Fibroblast of skin of right biceps (primary cell): ENCODE measurements around the gene GPR34.
"Not testable (repeated sequence)": the region's sequence is repeated elsewhere in the genome, so short reads cannot be mapped to it uniquely, and the experiment has no call there.

Experiments
- DNase-seq: peaks from one replicate; pipeline ENCODE4 v3.0.0-alpha.2; 2013

Gene GPR34

GRCh38 chrX:41688835-41689234 is at the start of gene GPR34:
GPR34 (plus strand) TSS chrX:41688973; CDS start chrX:41695634, 6,661 bp downstream.
- DNase-seq = no peak

- not testable (repeated sequence) for DNase-seq
These were observed 42.6 kb upstream of the GPR34 start for GRCh38 chrX:41646201-41646600.

DNA sequence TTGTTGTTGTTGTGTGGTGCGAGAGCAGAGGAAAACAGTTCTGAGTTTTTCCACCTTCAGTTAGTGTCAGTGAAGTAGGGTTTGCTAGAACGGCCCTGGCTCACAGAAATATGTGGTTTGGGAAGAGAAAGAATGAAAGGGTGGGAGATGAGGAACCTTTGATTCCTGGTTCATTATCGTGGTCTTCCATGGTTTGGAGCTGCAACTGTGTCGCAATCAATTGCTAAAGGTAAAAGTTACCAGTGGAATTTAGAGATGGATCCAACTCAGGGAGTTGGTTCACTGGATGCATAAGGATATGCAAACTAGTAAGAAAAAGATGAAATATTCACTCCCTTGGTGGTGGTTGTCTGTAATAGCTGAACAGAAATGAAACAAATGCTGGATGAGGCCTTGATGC is 35.6 kb upstream of the GPR34 start:
- no peak for DNase-seq

- DNase-seq = no peak
These were observed 33.7 kb upstream of the GPR34 start for GRCh38 chrX:41655101-41655500.

- no peak for DNase-seq
These were observed 33.1 kb upstream of the GPR34 start for GRCh38 chrX:41655631-41656030.

DNA sequence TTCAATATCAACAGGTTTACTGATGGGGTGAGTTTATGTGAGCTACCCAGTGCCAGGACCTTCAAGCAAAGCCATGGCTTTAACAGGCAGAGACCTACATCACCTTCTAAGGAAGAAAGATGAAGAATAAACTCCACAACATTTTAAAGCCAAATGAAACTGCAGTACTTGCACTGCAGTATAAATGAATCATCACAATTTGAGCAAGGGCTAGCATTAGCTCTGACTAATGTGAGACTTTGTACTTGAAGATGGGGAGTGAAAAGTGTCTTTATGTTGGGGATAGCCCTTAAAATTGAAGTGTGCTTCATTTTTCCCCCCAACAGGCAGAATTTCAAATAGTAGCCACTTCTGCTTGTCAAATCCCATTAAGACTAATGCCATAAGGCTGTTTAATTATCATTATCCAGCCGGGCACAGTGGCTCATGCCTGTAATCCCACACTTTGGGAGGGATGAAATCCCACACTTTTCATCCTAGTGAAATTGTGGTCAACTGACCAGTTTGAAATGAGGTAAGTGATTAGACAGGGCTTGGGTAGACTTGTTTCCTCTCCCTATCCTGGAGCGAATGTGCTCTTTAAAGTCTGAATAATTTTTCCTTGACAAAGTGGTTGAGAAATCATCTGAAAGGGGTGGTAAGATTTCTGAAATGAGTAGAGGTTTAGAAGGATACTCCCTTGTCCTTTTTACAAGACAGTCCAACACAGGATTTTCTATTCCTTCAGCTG is 27.2 kb upstream of the GPR34 start:
- DNase-seq = peak; percentile 12

DNA sequence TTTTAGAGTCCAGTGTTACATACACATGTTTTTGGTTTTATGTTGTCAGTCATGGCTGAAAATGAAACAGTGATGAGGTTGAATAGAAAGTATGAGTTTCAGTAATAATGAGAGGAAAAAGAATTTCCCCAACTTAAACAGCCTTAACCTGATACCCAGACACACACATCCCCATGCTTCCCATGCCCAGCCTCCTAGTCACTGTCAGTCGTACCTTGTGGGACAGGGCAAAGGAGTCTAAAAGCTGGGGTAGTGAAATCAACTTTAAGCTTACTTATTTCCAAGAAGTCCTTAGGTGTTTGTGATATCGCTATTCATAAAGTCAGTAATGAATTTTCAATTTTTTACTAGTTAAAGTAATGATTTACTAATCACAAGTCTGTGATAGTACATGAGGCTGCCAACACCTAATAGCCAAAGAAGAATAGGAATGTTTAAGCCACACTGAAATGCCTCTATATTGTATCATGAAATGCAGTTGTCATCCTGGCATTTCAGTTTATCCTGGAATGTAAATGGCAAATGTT is 24.3 kb upstream of the GPR34 start:
- DNase-seq = no peak

DNA sequence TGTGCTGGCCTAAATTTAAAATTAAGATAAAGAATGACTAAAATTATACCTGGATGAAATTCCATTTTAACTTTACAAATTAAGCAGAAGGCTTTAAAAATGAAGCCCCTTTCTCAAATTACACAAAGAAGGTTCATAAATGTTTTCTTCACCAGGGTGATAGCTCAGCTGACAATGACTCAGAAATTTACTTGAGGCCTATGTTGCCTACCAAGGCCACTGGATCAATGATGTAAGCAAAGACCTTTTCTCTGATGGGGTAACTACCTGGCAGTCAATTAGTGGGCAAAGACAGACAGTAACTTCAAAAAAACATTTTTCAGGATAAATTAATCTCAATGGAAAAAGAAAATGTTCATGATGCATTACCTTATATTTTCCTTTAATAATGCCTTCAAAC is 23.9 kb upstream of the GPR34 start:
- no peak for DNase-seq

DNA sequence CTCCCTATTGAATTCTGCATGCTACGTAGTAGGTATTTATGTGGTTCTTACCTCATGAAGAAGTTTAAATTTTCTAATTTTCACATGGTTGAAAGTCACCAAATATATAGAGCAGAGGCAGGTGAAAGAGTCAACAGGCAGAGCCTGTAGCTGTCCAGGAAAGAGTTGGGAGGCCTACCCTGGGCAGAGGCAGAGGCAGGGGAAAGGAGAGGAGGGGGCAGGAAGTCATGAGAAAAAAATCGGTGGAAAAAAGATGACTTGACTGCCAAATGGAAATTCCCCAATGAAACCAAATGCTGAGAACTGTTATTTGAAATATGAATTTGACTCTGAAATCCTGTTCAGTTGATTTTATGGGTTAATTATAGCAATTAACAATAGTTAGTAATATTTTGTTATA is 23.1 kb upstream of the GPR34 start:
- no peak for DNase-seq

DNA sequence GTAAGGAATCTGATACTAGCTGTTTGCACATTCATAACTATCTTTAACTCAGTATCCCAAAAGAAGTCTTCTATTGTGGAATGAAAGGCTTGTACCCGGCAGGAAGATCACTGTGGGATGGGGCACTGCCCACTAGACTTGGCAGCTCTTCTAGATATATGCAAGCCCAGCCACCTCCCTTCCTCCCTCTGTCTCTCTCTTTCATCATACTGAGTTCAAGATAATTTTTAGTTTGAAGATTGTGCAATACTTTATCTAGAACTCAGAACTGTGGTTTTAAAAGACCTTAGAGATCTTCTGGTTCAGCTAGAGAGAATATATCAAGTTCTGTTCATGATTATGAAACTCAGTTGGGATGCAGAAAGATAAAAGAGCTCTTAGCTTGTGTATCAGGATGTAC is 22.5 kb upstream of the GPR34 start:
- no peak for DNase-seq

GRCh38 chrX:41667631-41668030 is 21.1 kb upstream of the GPR34 start:
- no peak for DNase-seq

- no peak for DNase-seq
These were observed 18.7 kb upstream of the GPR34 start for GRCh38 chrX:41670112-41670511.

DNA sequence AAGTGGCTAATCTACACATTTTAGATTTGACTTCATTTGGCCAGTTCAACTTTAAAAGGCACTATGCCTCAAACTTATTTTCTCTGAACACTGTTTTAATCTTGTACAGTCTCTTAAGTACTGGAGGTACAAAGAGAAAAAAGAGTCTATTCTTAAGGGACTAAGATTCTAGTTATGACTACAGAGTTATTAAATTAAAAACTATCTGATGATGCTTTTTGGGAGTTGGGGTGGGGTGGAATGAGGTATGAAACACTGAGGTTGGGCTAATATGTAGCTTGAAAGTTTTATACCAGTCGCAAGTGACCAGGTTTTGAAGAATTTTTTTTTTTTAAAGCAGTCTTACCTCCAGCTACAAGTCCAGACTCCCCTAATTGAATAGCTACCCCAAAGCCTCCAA is 17.7 kb upstream of the GPR34 start:
- DNase-seq = no peak

GRCh38 chrX:41672643-41673042 is 16.1 kb upstream of the GPR34 start:
- no peak for DNase-seq

DNA sequence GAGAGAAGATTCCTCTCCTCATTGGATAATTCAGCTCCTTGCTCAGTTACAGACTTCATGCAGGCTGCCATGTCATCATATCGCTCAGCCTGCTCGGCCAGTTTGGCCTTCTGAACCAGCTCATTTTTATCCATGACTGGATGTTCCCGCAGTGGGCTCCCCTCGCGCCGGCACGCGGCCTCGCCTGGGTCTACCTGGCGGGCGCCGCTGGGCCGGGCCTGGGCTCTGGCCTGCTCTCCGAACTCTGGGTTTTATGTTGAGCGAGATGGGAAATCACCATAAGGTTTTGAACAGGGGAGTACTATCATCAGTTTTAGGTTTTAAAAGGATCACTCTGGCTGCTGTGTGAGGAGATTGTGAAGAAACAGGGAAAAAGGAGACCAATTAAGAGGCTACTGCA is 12.4 kb upstream of the GPR34 start:
- not testable (repeated sequence) for DNase-seq

GRCh38 chrX:41677183-41678060 is 11.4 kb upstream of the GPR34 start:
- DNase-seq = no peak

GRCh38 chrX:41684138-41684537 is 4.6 kb upstream of the GPR34 start:
- no peak for DNase-seq

DNA sequence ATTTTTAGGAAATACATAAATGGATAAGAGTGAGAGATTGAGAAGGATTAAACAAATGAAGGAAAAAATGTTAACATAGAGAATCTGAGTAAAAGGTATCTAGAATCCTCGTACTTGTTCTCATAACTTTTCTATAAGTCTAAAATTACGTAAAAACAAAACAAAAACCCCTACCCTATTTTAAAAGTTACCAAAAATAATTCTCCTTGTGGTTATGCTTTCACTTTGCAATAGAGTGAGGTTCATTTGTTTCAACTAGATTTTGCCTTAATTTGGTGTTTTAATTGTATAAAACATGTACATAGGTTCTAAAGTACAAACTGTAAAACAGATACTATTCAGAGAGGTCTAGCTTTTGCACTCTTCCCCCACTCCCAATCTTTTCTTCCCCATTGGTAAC is 3.8 kb upstream of the GPR34 start:
- DNase-seq = no peak

GRCh38 chrX:41686788-41687187 is 2.0 kb upstream of the GPR34 start:
- no peak for DNase-seq

GRCh38 chrX:41688156-41688555 is 617 bp upstream of the GPR34 start:
- DNase-seq = no peak

DNA sequence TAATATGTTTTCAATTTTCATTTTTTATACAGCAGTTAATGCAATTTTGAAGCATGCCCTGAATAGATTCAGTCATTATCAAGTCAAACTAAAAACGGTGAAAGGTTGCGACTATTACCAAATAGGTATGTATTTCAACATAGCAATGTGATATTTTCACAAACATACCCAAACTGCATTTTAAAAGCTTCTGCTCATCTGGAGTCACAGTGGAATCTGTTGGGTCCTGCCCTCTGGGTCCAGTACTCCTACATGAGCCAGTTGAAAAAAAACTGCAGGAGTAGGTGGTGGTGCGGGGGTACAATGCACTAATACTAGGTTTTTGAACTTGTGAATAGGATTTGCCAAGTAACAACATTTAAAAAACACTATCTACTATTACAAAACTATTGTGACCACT is 938 bp downstream of the GPR34 start:
- DNase-seq = no peak

GRCh38 chrX:41692162-41692749 is 3.5 kb downstream of the GPR34 start:
- peak; percentile 75 for DNase-seq

- DNase-seq = no peak
These were observed 4.3 kb downstream of the GPR34 start for GRCh38 chrX:41693024-41693423.

- DNase-seq = peak; percentile 45
These were observed 6.7 kb downstream of the GPR34 start for GRCh38 chrX:41695426-41695825.
